VCaP (cell line): Measurements from ENCODE around the gene SLC16A5.

Experiments used
- H3K27ac ChIP-seq: fragments of 450-650 bp; 2 replicates; pipeline ENCODE4 v1.5.1; 2017
- TF ChIP-seq, protein P1 (sequence below): fragments of 450-650 bp; conservative IDR thresholded peaks from 2 replicates; pipeline ENCODE4 v1.5.1; 2017; ENCODE audit warnings: mild to moderate bottlenecking, moderate library complexity

SLC16A5 gene

GRCh38 chr17:75155191-75155601, 67.4 kb downstream of the SLC16A5 start:
- peak overlapping the region; percentile 31; the same call in 1 of the 2 replicates for H3K27ac ChIP-seq
- TF ChIP-seq, protein P1, sequence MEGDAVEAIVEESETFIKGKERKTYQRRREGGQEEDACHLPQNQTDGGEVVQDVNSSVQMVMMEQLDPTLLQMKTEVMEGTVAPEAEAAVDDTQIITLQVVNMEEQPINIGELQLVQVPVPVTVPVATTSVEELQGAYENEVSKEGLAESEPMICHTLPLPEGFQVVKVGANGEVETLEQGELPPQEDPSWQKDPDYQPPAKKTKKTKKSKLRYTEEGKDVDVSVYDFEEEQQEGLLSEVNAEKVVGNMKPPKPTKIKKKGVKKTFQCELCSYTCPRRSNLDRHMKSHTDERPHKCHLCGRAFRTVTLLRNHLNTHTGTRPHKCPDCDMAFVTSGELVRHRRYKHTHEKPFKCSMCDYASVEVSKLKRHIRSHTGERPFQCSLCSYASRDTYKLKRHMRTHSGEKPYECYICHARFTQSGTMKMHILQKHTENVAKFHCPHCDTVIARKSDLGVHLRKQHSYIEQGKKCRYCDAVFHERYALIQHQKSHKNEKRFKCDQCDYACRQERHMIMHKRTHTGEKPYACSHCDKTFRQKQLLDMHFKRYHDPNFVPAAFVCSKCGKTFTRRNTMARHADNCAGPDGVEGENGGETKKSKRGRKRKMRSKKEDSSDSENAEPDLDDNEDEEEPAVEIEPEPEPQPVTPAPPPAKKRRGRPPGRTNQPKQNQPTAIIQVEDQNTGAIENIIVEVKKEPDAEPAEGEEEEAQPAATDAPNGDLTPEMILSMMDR, result no peak
